NCI-H2196 treated with DMSO at 0.1 percent for 48 hours (cell line): Measurements from ENCODE around the gene PHLPP1.
"Not testable (repeated sequence)": the region's sequence is repeated elsewhere in the genome, so short reads cannot be mapped to it uniquely, and the experiment has no call there.

ENCODE experiments used
- DNase-seq: peaks from one replicate; lab custom pipeline; 2025; ENCODE audit not compliant: unreplicated experiment; lab: John Stamatoyannopoulos, UW

PHLPP1 gene

GRCh38 chr18:62880673-62881364 lies 165.5 kb downstream of the PHLPP1 start:
- DNase-seq = no peak

GRCh38 chr18:62881509-62882016 lies 166.2 kb downstream of the PHLPP1 start:
- peak; percentile 54 for DNase-seq

GRCh38 chr18:62883937-62884735 lies 168.8 kb downstream of the PHLPP1 start:
- no peak for DNase-seq

GRCh38 chr18:62885804-62886203 lies 170.5 kb downstream of the PHLPP1 start:
- DNase-seq = no peak

GRCh38 chr18:62894681-62895390 lies 179.5 kb downstream of the PHLPP1 start:
- DNase-seq = no peak

- no peak for DNase-seq
Measured at GRCh38 chr18:62897153-62897552, 181.8 kb downstream of the PHLPP1 start.

GRCh38 chr18:62898359-62898758 lies 183.0 kb downstream of the PHLPP1 start:
- no peak for DNase-seq

GRCh38 chr18:62899534-62899933 lies 184.2 kb downstream of the PHLPP1 start:
- DNase-seq = no peak

GRCh38 chr18:62900132-62900883 lies 185.0 kb downstream of the PHLPP1 start:
- DNase-seq = no peak

- DNase-seq = no peak
Measured at GRCh38 chr18:62902776-62903175, 187.4 kb downstream of the PHLPP1 start.

GRCh38 chr18:62904396-62905285 lies 189.3 kb downstream of the PHLPP1 start:
- DNase-seq = no peak

- no peak for DNase-seq
Measured at GRCh38 chr18:62912885-62913284, 197.5 kb downstream of the PHLPP1 start.

GRCh38 chr18:62913824-62914223 lies 198.5 kb downstream of the PHLPP1 start:
- DNase-seq = not testable (repeated sequence)

- no peak for DNase-seq
Measured at GRCh38 chr18:62914871-62915392, 199.6 kb downstream of the PHLPP1 start.

GRCh38 chr18:62918361-62918760 lies 203.0 kb downstream of the PHLPP1 start:
- DNase-seq = no peak

- DNase-seq = no peak
Measured at GRCh38 chr18:62919109-62919838, 203.9 kb downstream of the PHLPP1 start.

GRCh38 chr18:62925031-62925688 lies 209.8 kb downstream of the PHLPP1 start:
- DNase-seq = no peak

GRCh38 chr18:62928326-62928725 lies 213.0 kb downstream of the PHLPP1 start:
- DNase-seq = no peak
